Measurements from ENCODE around the gene MAP7D1.
"Not testable (repeated sequence)": the region's sequence is repeated elsewhere in the genome, so short reads cannot be mapped to it uniquely, and the experiment has no call there.

The MAP7D1 gene

DNA sequence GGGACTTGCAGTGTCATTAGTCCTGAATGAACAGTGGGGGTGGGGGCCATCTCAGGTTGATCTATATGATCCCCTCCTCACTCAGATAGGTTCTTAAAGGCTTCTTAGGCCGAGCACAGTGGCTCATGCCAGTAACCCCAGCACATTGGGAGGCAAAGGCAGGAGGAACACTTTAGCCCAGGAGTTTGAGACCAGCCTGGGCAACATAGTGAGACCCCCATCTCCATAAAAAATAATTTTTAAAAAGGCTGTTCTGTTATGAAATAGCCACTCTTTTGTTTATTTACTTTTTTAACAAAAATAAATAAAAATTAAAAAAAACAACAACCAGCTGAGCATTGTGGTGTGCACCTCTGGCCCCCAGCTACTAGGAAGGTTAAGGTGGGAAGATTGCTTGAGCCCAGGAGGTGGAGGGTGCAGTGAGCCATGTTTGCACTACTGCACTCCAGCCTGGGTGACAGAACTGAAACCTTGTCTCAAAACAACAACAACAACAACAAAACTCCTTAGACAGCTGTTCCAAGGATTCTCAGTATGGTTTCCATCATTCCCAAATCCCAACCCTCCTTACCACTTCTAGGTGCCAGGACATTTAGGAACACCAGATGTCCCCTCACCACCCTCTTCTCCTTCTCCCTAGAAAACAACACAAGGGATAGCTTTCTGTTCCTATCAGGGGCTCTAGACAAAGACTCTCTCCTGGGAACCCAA is 4.7 kb upstream of the MAP7D1 start:
- no peak for DNase-seq (ENCODE audit: extremely low read depth in 1 of 2, low read depth in 1 of 2)

DNA sequence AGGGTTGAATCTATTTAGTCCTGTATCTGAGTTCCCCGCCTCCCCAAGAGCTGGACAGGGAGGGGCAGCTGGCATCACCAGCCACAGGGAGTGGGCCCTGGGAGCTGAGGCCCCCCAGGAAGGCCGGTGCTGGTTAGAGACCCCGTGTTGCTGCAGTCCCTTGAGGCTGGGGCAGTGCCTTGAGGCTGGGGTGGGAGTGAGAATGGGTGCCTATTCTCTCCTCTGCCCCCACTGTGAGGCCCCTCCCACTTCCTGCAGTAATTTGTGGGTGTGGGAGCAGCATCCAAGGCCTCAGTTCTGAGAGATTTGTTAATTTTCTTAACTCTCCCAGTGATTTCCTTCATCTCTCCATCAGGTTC is 4.1 kb upstream of the MAP7D1 start:
- DNase-seq (ENCODE audit: extremely low read depth in 1 of 2, low read depth in 1 of 2), result no peak

DNA sequence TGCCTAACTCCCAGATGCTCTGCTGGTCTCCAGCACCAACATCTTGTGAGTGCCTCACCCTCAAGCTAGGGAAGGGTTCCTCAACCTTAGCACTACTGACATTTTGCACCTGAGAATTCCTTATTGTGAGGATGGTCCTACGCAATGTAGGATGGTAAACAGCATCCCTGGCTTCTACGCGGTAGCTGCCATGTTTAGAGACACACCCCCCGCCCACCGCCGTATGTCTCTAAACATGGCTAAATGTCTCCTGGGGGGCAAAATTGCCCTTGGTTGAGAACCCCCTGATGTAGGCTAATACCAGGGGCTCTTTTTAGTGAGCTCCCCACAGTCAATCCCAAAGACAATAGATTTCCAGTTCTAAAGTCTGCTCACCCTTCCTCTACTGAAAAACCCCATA is 2.5 kb upstream of the MAP7D1 start:
- DNase-seq (ENCODE audit: extremely low read depth in 1 of 2, low read depth in 1 of 2), result no peak

DNA sequence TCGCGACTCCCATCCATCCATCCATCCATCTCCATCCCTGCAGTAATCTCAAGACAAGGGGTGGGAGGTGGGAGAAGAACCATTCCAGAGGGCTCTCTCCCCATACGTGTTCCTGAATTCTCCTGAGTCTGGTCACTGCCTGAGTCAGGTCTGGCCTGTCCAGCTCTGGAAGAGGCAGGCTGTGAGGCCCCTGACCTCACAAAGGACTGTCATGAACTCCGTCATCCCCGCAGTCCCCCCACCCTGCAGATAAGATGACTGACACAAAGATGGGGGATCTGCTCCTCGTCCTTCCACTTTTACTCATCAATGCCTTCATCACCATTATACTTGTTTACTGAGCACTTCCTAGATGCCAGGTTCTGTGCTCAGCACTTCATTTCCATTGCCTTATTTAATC is 1.6 kb upstream of the MAP7D1 start:
- no peak for DNase-seq (ENCODE audit: extremely low read depth in 1 of 2, low read depth in 1 of 2)

DNA sequence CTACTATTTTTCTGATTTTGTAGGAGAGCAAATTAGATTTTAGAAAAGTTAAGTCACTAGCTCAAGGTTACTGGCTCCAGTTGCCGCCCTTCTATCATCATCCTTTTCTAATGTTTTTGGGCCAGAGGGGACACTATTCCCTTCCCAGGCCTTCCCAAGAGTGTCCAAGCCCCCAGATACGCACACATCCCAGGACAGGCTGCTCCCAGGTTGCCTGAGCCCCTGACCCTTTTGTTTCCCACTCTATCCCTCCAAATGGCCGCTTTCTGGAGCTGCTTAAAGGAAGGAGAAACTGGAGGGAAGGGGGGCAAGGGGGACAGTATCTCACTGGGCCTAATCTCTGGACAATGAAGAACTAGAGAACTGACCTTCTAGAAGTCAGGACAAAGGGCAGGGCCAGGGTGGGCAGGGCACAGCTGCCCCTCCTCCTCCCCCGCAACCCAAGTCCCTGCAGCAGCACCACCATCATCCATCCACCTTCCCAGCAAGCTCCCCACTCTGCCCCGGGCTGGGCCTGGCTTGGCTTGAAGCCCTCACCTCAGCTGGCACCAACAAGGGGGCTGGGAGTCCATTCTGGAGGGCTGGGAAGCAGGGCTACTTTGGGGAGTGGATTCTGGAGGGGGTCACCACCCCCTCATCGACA is 1.1 kb upstream of the MAP7D1 start:
- DNase-seq (ENCODE audit: extremely low read depth in 1 of 2, low read depth in 1 of 2), result no peak

DNA sequence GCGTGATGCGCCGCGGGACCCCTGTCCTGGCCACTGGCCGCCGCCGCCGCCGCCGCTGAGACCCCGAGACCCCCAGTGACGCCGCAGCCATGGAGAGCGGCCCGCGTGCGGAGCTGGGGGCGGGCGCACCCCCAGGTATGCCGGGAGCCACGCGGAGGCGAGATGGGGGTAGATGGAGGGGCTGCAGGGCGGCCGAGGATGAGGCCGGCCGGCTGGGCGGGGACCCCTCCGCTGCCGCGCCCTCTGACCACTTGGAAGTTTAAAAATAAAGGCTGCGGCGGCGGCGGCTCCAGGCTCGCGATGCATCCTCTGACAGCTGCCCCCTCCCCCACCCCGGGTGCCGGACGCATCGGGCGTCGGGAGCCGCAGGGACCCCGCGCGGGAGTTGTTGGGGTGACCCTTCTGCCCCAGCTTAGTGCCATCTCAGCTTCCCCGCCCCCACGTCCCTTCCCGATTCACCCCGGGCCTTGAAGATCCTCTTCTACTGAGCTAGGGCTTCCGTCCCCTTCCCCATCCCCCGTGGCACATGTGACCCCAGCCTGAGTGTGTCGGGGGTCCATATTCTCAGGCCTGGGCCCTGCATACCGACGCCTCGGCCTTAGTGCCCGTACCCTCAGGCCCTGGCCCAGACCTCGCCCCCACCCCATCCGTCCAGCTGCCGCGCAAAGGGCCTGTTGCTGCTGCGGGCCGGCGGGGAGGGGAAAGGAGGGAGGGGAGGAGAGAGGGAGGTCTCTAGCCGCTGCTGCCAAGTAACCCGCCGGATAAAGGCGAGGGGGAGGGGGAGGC is 562 bp downstream of the MAP7D1 start:
- DNase-seq (ENCODE audit: extremely low read depth in 1 of 2, low read depth in 1 of 2), result peak in 1 of 2 donors; percentile 50

DNA sequence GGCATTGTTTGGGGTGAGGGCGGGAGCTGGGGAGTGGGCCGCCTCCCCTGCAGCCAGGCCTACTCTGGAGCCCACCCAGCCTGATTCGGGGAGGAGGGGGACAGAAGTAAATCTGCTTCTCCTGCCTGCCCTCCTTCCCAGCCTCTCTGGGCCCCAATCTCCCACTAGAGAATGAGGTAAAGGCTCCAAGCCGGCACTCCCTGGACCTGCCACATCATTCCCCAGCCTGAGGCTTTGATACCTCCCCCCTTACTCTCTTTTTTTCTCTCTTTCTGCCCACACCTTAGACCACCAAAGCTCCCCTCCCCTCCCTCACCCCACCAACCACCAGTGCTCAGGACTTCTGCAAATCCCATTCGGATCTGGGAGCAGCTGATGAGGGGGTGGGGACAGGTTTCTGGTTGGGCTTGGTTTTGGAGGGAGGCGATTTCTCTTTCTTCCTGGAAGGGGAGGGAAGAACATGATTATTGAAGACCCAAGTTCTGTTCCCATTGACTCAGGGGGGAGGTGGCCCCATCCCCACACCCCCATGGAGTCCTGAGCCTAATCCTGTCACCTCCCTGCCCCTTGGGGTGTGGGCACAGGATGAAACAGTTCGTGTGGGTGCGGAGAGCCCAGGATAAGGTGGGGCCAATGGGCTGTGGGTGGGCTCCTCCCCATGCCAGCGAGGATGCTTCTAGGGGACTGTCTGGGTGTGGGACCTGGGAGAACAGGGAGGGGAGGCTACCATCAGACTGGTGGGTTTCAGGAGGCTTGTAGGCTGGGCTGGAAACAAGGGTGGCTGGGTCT is 1.3 kb downstream of the MAP7D1 start:
- no peak for DNase-seq (ENCODE audit: extremely low read depth in 1 of 2, low read depth in 1 of 2)

DNA sequence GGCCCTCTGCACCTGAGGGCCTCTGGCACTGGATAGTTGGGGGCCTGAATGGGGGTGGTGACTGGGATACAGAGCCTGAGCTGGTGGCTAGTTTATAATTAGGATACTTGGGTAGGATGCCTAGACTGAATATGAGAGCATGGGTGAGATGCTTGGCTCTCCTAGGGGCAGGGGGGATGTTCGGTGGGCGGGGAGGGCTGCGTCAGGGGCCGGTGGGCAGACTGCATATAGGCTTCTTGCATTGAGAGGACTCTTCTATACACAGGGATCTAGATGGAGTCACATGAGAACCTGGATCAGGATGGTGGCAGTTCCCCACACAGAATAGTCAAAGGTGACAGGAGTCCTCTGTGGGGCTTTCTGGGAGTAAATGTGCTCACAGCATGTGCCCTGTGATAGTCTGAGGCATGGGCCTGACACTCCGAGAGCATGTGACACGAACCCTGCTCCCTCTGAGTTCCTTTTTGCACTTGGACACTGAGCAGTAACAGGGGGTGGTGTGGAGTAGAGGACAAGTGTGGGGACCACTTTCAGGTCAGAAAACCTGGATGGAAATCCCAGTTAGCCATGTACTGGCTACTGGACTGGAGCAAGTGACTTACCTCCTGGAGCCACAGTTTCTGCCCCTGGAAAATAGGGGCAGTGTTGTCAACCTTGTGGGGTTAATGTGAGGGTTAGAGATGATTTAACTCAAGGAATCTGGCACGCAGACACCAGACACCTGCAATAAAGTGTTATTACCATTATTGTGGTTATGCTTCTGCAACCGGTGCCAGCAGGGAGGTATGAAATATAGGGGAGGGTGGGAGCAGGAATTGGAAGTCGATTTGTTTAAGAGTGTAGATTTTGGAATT is 2.2 kb downstream of the MAP7D1 start:
- DNase-seq (ENCODE audit: extremely low read depth in 1 of 2, low read depth in 1 of 2), result no peak

DNA sequence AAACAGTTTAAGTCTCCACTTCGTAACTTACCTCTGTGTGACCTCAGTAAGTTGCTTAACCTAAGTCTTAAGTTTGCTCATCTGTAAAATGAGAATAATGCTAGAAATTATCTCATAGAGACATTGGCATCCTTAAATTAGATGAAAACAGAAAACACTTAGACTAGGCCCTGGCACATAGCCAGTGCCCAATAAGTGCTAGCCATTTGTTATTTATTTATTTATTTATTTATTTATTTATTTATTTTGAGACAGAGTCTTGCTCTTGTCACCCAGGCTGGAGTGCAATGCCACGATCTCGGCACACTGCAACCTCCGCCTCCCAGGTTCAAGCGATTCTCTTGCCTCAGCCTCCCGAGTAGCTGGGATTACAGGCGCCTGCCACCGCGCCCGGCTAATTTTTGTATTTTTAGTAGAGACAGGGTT is 2.9 kb downstream of the MAP7D1 start:
- not testable (repeated sequence) for DNase-seq (ENCODE audit: extremely low read depth in 1 of 2, low read depth in 1 of 2)

DNA sequence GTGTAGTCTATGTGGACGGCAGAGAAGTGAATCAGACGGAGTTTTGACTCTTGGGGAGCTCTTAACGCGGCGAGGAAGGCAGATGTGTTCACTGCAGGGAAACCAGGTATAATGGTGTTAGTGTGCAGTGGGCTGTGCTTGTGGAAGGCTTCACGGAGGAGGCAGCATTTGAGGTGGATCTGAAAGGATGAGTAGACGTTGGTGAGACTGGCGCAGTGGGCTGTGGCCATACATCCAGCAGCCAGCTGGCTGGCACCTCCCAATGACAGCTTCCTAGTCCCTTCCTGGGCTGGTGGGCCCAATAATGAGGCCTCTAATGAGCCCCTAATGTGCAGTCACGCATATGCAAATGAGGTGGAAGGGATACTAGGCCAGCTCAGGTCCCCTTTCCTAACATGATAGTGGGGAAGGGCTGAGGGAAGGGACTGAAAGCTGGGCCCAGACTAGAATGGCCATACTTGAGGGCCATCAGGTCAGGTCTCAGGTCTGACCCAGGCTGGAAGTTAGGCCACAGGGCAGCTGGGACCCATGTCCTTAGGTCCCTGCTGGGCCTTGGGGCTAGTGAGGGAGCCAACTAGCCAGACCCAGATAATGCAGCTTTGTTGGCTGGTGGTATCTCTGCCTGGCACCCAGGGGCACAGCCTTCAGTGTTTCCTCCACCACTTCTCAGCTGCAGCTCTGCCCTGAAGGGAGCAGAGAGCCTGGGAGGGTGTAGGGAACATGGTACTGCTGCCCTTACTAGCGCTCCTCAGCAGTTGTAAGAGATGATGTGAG is 3.8 kb downstream of the MAP7D1 start:
- DNase-seq (ENCODE audit: extremely low read depth in 1 of 2, low read depth in 1 of 2), result no peak

DNA sequence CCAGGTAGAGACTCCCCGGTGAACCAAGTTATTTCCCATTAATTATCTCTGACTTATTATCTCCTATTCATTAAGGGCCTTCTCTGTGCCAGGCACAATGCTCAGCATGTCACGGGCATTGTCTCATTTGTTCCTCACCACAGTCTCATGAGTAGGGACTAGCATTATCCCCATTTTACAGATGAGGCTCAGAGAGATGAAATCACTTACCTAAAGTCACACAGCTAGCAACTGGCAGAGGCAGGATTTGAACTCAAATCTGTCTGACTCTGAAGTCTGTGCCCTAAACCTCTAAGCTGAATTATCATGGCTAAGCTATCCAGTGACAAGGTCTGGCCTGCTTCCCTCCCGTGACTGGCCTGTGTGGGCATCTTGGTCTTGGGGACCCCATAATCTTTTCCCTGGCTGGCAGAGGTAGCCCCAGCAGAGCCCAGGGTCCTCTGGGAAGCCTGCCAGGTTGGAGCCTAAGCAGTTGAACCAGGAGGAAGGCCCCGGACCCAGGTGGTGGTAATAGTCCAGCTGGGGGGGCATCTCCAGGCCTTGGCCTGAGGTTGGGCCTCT is 4.5 kb downstream of the MAP7D1 start:
- no peak for DNase-seq (ENCODE audit: extremely low read depth in 1 of 2, low read depth in 1 of 2)

DNA sequence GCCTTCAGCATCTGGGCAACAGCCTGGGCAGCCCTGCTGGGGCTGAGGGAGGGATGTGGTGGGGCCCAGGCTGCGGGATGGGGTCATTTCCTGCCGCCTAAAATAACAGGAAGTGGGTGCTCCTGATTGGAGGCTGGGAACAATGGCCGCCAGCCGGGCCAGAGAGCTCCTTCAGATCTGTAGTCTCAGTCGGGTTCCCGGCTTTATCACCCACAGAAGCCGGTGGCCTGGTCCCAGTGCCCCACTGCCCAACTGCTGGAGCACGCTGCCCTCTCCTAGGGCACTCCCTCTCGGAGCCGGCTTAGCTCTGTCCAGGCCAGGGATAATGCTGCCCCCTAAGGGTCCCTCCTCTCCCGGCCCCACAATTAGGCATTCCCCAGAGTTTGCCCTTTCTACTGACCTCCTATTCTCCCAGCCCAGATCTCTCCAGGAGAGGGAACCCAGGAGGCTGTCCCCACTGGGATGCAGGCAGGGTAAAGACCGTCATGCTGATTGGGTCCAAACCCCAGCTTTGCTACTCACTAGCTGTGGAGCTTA is 5.1 kb downstream of the MAP7D1 start:
- DNase-seq (ENCODE audit: extremely low read depth in 1 of 2, low read depth in 1 of 2), result peak; percentile 51 to 77

DNA sequence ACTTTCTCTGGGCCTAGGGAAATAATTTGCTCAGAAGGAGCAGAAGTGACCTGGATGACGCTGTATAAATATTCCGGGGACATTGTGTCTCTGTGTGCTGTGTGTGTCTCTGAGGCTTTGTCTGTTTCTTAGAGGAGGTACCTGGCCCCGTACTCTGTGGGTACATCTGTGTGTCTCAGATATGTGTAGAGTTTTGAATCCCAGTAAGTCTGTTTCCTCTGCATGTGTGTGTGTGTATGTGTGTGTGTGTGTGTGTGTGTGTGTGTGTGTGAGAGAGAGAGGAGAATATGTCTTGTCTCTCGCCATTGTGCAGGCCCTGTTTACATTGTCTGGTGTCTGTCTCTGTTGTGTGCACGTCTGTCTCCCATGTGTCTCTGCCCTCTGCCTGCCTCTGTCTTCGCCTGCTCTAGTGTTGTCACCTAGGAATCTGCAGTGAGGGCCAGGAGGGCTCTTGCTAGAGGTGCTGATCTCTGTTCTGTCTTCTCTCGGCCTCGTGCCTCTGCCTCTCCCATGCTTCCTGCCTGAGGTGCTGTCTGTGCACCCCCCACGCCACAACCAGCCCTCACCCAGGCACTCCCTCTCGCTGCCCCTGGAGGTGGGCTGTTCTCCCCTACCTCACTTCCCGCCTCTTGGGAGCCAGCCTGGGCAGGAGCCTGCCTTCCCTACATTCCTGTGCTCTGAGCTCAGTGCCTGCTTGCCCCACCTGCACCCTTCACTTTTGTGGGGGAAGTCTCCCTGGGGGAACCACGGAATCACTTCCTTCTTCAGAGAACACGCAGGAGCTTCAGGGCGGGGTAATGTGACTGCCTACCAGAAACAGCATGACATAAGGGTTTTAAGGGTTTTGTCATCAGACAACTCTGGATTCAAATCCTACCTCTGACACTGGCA is 5.9 kb downstream of the MAP7D1 start:
- no peak for DNase-seq (ENCODE audit: extremely low read depth in 1 of 2, low read depth in 1 of 2)

DNA sequence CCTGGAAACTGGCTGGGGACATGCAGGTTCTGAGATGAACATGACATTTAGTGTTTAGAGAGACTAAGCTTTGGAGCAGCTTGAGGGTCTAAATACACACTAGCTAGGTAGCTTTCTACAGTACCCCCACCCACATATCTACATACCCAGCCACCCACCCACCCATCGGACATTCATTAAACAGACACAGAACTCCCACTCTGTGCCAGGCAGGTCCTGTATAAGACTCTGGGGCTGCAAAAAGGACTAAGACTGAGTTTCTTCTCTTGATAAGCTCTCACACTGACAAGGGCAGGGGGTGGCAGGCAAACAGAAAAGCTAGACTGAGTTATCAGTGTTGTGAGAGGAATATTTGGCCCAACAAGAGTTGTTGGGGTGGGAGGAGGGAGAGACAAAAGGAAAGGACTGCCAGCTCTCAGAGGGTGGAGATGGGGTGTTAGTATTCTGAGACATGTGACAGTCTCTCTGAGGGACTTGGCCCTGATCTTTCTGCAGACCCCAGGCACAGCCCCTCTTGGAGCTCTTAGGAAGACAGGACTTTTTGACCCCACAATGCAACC is 6.8 kb downstream of the MAP7D1 start:
- DNase-seq (ENCODE audit: extremely low read depth in 1 of 2, low read depth in 1 of 2), result no peak

DNA sequence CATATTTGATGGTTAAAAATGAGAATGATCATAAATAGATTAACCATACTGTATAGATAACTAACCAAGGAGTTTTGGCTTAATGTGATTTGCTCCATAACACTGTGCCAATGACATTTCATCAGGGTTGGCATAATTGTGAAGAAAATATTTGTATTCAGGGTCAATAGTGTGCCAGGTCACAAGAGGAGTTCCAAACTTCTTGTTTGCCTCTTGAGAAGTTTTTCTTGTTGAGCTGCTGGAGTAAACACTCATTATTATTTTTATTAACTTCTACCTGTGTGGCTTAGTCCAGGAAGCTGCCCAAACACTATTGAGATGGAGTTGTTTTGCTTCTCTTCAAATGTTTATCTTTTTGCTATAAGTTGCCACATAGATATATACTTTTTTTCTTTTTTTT is 7.5 kb downstream of the MAP7D1 start:
- DNase-seq (ENCODE audit: extremely low read depth in 1 of 2, low read depth in 1 of 2), result no peak

DNA sequence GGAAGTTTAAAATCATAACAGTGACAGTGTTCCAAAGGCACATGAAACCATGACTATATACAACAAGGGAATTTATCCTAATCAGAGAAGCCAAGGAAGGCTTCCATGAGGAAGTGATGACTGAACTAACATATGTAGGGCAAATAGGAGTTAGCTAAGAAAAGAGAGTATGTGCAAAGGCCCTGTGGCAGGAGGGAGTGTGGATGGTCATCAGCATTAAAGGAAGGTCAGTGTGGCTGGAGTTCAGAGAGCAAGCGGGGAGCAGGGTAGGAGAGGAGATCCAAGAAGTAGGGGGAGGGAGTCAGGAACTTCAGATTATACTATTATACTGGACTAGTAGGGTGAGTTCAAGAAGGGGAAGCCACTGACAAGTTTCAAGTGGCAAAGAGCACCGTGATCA is 8.4 kb downstream of the MAP7D1 start:
- no peak for DNase-seq (ENCODE audit: extremely low read depth in 1 of 2, low read depth in 1 of 2)

DNA sequence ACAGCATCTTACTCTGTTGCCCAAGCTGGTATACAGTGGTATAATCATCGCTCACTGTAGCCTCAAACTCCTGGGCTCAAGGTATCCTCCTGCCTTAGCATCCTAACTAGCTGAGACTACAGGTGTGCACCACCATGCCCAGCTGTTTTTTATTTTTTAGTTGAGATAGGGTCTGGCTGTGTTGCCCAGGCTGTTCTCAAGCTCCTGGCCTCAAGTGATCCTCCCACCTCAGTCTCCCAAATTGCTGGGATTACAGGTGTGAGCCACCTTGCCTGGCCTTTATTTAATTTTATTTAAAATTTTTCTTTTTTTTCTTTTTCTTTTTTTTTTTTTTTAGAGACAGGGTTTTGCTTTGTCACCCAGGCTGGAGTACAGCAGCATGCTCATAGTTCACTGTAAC is 9.2 kb downstream of the MAP7D1 start:
- DNase-seq (ENCODE audit: extremely low read depth in 1 of 2, low read depth in 1 of 2), result no peak

DNA sequence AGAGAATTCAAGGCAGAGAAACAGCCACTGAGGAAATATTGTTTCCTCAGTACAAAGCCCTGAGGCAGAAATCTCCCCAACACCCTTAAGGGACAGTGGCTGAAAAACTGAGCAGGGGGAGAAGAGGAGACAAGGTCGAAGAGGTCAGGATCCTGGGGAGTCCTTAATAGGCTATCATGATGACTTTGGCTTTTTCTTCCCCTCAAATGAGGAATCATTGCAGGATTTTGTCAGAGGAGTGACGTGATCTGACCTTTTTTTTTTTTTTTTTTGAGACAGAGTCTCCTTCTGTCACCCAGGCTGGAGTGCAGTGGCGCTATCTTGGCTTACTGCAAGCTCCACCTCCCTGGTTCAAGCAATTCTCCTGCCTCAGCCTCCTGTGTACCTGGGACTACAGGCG is 10.2 kb downstream of the MAP7D1 start:
- DNase-seq (ENCODE audit: extremely low read depth in 1 of 2, low read depth in 1 of 2), result no peak
